ENCODE results near the gene MTUS2. TPM values are rescaled to one million over a fixed set of nuclear protein-coding genes. Genes with fewer than 3 reads are reported as not detected.

Gene MTUS2
- total and polyA plus RNA-seq, 2 of the 8 experiments (the other 6 are each of a cell fraction or from before 2014, with no cell fraction given), result 0.18 to 0.80 TPM

DNA sequence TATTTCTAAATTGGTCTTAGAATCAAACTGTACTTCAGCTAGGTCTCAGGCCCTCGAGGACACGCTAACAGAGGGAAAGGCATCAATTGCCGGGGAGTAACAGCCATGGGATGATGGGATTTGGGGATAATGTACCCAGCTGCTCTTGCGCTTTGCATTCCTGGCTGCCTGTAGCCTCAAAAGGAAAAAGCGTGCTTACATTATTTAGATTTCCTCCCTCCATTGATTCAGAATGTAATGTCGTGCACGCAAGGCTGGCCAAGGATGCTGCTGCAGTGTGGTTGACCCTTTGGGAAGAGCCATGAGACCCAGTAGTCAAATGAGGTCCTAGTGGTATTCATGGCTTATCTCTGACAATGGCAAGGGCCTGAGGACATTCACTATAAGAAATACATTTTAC is 680.2 kb downstream of the MTUS2 start (continued):
- no peak for TF ChIP-seq BACH1 (IDR thresholded peaks at IDR 0.05; ENCODE audit: low read length)
- TF ChIP-seq, protein P1, sequence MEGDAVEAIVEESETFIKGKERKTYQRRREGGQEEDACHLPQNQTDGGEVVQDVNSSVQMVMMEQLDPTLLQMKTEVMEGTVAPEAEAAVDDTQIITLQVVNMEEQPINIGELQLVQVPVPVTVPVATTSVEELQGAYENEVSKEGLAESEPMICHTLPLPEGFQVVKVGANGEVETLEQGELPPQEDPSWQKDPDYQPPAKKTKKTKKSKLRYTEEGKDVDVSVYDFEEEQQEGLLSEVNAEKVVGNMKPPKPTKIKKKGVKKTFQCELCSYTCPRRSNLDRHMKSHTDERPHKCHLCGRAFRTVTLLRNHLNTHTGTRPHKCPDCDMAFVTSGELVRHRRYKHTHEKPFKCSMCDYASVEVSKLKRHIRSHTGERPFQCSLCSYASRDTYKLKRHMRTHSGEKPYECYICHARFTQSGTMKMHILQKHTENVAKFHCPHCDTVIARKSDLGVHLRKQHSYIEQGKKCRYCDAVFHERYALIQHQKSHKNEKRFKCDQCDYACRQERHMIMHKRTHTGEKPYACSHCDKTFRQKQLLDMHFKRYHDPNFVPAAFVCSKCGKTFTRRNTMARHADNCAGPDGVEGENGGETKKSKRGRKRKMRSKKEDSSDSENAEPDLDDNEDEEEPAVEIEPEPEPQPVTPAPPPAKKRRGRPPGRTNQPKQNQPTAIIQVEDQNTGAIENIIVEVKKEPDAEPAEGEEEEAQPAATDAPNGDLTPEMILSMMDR (IDR thresholded peaks at IDR 0.05; ENCODE audit: control extremely low read depth in 1 of 3, insufficient read depth in 1 of 3, low read depth in 1 of 3, low read length in 3 of 3), result no peak
- TF ChIP-seq POLR2AphosphoS5 (IDR thresholded peaks at IDR 0.05; ENCODE audit: low read depth, low read length), result no peak
- TF ChIP-seq SP2 (IDR thresholded peaks at IDR 0.05; ENCODE audit: low read length), result no peak
